Hindlimb muscle (tissue), 1 donor: Measurements from ENCODE around the gene PDE9A. TPM values are rescaled to one million over a fixed set of nuclear protein-coding genes. Genes with fewer than 3 reads are reported as not detected.
"Not testable (repeated sequence)": the region's sequence is repeated elsewhere in the genome, so short reads cannot be mapped to it uniquely, and the experiment has no call there.

Source experiments
- DNase-seq: peaks from one replicate; pipeline ENCODE4 v3.0.0-alpha.2; 2013
- polyA plus RNA-seq: library from polyadenylated mRNA; unstranded; fragments of 120-200 nt; gene quantifications from one replicate; pipeline ENCODE4 v1.2.1, GENCODE V29; 2013; ENCODE audit not compliant: insufficient read length

Gene PDE9A
- polyA plus RNA-seq, 1 donor = 7.5 TPM

DNA sequence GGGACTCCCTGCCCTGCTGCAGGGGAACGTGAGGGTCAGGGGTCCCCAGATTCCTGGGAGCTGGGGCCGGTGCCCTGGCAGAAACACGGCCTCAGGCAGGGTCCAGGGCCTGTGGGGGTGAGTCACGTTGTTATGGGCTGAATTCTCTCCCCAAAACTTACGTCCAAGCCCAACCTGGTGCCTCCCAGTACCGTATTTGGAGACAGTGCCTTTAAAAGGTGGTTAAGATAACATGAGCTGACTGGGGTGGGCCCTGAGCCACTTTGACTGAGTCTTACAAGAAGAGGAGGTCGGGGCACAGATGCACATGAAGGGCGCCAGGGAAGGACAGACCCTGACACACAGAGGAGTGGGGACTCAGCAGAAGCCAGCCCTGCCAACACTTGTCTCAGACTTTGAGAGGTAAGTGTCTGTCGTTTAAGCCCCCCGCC lies 126.0 kb downstream of the PDE9A start:
- DNase-seq = no peak

DNA sequence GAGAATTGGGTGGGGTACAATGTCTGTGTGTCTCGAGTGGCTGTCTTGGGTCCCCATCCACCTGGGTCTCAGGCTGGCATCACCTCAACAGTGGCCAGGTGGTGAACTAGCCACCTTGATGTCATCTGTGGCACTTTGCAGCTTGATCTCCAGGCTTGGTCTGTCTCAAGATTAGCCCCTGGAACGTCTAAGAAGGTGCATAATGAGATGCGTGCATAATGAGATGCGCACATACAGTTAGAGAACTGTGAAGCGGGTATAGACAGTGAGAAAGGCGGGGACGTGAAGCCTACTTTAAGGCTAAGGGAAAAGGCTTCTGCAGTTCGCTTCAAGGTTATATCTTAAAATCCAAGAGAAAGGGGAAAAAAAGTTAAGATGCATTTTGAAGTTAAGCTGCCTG lies 127.2 kb downstream of the PDE9A start:
- no peak for DNase-seq

DNA sequence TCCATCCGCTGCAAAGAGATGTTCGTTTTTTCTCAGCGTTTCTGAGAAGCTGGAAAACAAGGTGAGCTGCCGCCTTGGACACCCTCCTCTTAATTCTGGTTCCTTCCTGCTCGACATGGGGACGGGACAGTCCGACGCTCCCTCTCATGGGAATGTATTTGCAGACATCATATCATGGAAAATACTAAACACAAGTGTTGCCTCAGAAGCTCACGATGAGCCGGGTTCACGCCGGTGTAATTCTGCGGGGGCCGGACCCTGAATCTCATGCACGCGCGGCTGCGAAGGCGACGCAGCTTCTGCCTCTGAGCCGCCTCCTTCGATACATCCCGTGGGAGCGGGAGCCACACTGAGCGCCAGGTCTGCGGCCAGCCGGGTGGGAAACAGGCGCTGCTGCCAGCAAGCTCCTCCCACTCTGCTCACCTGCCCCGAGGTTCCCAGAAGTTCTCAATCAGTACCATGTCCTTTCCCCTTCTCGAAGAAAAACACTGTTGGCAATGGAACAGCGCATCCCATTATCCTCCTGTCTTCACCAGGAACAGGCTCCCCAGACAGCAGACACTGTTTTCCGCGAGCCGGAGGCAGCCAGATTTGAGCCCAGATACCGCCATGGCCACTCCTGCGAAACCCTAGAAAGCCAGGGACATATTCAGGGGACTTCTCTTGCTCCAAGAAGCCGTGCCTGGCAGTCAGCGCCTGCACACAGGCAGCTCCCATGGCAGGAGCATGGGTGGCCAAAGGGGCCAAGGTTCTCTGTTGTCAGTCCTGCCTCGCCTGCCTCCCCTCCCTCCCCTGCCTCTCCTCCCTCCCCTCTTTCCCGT lies 127.9 kb downstream of the PDE9A start:
- peak; percentile 36 for DNase-seq

DNA sequence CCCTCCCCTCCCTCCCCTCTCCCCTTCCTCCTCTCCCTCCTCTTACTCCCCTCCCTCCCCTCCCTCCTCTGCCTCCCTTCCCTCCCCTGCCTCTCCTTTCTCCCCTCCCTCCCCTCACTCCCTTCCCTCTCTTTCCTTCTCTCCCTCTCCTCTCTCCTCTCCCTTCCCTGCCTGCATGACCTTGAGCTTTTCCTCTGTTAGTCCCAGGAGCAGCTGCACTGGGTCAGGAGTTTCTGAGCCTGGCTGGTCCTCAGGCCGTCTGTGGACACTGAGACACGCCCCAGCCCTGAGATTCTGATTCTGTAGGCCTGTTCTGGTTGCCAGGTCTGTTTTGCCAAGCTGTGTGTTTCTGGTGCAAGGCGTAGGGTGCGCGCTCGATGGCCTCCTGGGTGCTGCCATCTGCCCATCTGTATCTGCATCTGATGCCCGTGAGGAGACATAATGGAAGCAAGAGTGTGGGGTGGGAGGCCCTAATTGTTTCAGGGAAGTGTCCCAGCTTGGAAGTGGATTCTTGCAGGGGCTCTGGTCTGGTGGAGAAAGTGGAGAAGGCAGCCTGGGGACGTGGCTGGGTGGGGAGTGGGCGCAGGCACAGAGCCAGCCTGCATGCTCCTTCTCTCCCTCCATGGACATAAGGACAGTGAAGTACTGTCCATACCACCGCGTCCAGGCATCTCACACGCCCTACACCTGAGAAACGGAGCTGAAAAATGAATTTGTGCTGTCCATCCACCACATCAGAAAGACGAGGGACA lies 128.7 kb downstream of the PDE9A start:
- DNase-seq = peak; percentile 34

DNA sequence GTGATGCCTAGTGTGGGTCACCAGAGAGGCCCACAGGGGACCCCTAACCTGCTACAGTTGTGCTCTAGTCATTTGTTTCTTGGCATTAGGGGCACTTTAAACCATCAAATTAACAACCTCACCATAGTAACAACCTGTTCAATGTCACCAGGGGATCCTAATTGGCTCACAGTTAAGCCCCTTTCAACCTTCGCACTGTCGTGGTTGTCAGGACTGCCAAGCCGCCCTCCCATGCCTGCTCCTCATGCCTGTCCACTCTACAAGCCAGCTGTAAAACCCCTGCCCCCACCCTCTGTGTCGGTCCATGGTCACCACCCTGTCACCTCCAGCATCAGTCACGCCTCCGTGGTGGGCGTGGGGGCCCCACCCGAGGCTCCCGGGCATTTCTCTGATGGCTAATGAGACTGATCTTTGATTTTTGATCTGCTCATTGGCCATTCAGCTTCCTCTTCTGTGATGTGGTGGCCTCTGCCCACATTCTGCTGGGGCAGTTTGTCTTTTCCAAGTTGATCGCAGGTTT lies 129.4 kb downstream of the PDE9A start:
- no peak for DNase-seq

DNA sequence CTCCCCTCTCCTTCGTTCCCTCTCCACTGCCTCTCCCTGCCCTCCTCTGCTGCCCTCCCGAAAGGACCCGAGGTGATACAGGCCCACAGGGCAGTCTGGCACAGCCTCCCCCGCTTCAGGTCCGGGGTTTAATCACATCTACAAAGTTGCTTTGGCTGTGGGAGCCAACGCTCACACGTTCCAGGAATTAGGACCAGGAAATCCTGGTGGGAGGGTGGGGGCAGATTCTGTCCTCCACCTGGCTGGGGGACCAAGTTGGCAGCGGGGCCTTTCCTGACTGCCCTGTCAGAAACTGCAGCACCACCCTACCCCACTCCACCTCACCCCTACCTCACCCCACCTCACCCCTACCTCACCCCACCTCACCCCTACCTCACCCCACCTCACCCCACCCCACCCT lies 130.9 kb downstream of the PDE9A start:
- DNase-seq = no peak

DNA sequence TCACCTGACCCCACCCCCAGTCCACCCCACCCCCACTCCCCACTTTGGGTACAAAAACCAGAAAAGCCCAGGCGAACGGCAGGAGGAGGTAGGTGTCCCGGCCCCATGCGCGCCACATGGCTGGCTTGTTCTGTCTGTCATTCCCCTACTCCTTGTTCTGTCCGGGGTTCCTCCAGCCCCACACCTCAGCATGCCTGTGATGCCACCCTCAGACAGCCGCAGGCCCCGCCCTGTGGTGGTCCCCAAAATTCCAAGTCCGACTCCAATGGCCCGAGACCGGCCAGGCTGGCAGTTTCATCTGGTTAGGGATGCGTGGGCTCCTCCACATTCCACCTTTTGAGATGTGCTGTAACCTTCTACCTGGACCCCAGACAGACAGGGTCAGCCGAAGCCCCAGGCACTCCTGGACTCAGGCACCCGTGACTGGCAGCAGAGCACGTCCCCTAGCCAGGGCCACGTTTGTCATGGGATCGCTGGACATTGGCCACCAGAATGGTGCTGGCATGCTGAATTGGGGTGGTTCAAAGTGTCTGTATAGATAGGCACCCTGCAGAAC lies 131.6 kb downstream of the PDE9A start:
- no peak for DNase-seq

DNA sequence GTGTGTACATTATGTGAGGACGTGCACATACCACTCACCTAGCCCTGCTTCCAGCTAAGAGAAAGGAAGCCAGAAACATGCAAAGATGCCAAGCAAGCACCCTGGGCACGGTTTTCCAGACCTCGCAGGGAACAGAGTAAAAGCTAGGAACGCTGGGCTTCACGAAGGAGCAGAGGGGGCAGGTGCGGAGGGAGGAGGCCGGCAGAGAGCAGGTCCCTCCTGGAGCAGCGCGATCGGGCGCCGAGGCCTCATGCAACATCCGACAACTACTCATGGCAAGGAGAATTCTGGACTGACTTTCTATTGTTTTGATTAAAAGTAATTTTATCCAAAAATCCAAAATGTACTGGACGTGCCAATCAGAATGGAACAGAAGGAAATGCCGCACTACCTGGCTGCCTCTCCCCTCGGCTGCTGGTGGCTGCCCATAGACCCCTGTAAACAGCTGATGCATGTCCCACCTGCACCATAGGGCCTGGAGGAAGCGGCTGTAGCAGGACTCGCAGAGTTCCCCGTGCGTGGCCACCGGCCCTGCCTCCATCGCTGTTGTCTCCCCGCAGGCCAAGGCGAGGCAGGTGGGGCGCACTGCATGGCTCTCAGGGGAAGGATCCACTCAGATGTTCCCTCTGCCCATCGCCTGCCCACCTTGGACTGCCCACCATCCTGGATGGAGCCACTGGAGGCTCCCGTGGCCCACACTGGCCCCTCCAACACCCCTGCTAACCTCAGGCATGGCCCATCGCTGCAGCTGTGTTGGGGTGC lies 132.4 kb downstream of the PDE9A start:
- DNase-seq = no peak

DNA sequence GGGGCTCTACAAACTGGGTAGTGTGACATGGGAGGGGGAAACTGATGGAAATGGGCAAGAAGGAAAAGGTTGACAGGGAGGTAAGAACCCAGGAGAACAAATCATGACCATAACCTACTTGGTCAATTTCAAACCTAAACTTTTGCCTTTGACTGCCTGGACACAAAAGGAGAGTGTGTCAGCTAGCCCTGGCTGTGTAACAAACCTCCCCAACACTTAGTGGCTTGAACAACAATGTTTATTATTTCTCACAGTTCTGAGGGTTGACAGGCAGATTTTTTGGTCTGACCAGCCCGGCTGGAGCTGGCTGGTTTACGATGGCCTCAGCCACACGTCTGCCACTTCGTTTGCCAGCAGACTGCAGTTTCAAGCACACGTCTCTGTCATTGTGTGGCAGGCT lies 133.5 kb downstream of the PDE9A start:
- no peak for DNase-seq

DNA sequence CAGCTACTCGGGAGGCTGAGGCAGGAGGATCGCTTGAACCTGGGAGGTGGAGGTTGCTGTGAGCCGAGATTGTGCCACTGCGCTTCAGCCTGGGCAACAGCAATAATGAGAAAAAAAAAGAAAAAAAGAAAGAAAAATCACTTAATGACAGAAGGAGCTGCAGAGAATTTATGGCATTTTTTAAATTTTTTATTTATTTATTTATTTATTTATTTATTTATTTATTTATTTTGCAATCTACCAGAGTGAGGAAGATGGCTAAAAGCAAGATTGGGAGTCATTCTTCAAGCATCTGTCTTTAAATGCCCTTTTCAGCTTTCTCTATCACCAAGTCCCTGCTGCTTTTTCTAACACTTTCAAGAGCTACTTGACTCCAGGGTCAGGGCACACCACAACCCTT lies 134.2 kb downstream of the PDE9A start:
- no peak for DNase-seq

DNA sequence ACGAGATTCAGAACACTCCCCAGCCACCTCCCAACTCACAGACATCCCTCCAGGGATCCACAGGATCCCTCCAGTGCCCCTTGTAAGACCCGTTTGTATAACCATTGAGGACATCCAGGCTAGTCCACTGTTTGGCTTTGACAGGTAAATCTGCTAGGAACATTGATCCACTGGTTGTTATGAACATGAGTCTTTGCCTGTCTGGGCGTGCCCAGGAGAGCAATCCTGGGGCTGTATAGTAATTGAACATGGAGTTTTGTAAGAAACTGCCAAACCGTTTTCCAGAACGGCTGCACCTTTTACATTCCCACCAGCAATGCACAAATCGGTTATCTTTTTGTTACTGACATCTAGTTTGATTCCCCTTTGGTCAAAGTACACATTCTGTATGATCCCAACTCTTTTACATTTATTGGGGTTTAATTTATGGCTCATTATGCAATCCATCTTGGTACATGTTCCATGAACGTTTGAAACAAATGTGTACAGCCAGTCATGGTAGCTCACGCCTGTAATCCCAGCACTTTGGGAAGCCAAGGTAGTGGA lies 137.2 kb downstream of the PDE9A start:
- DNase-seq = no peak

DNA sequence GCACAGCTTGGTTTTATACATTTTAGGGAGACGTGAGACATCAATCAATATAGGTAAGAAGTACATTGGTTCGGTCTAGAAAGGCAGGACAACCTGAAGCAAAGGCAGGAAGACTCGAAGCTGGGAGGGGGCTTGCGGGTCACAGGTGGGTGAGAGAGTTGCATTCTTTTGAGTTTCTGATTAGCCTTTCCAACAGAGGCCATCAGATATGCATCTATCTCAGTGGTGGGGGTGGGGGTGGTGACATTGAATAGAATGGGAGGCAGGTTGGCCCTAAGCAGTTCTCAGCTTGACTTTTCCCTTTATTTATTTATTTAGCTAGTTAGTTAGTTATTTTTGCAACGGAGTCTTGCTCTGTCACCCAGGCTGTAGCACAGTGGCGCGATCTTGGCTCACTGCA lies 140.4 kb downstream of the PDE9A start:
- DNase-seq = no peak

DNA sequence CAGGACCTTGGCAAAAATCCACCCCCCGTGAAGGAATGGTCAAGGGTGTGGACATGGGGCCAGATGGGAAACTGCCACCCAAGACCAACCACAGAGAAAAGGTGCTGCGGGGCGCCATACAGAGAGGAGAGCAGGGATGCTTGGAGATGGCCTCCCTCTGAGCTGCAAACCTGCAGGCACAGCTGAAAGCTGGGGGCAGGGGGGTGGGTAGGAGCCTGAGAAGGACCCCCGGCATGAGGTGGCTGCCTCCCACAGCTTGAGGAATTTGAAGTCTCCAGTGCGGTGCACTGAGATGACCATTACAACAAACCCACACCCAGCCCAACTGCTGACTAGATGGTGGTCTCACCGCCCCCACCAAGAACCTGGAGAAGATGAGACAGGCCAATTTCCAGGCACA lies 141.1 kb downstream of the PDE9A start:
- no peak for DNase-seq

DNA sequence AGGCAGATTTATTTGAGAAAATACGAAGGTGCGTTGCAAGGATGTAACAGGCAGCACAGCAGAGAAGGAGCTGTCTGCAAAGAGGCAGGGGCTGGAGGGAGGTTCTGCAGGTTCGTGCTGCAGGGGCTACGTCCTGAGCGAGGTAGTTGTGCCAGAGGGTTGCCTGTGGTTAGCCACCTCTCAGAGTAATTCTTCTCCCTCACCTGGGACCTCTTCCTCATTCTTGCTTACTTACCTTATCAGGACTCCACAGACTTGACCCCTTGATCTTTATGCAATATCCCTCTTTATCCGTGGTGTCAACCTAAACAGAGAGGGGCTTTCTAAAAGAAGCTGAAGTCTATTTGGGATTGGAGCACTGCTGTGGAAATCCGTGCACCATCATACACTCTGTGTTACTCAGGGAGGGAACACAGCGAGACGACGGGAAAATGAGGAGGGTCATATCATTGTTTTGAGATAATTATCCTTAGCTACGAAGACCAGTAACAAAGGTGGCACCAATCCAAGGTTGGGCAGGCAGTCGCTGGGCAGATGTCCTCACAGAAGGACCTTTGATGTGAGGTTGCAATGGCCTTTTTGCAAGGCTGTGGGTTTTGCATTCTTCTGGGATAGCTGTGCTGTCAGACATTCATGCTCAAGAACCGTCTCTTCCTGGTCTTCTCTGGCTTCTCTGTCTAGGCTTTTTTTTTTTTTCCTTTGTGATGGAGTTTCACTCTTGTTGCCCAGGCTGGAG lies 143.1 kb downstream of the PDE9A start:
- no peak for DNase-seq

DNA sequence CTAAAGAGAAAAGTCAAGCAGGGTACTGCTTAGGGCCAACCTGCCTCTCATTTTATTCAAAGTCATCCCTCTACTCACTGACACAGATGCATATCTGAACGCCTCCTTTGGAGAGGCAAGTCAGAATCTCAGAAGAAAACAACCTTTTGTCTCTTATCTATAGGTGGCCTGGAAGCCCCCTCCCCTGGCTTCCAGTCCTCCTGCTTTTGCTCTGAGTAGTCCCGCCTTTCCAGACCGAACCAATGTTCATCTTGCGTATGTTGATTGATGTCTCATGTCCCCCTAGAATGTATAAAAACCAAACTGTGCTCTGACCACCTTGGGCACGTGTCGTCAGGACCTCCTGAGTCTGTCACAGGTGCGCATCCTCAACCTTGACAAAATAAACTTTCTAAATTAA lies 144.1 kb downstream of the PDE9A start:
- DNase-seq = no peak

DNA sequence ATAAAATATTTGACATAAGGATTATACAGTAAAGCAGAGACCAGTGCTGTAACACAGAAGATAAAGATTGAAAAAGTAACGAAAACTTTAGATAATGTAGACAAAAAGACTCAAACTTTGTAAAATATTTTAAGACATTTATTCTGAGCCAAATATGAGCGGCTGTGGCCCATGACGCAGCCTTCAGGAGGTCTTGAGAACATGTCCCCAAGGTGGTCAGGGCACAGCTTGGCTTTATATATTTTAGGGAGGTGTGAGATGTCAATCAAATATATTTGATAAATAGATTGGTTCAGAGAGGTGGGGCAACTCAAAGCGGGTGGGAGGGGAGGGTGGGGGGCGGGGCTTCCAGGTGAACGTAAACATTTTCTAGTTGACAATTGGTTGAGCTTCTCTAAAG lies 144.7 kb downstream of the PDE9A start:
- no peak for DNase-seq

DNA sequence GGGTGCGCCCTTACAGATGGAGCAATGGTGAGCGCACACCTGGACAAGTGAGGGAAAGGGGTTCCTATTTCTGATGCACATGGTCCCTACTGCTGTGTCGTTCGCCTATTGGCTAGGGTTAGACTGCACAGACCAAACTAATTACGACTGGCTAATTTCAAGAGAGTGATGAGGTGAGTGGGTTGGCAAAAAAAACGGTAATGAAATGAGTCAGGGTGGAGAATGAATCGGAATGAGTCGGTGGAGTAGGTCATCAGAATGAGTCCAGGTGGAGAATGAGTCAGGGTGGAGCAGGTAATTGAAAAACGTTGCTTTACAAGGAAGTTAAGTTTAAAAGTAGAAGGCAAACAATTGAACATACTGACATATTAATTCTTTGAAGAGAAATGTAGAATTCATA lies 146.1 kb downstream of the PDE9A start:
- no peak for DNase-seq

DNA sequence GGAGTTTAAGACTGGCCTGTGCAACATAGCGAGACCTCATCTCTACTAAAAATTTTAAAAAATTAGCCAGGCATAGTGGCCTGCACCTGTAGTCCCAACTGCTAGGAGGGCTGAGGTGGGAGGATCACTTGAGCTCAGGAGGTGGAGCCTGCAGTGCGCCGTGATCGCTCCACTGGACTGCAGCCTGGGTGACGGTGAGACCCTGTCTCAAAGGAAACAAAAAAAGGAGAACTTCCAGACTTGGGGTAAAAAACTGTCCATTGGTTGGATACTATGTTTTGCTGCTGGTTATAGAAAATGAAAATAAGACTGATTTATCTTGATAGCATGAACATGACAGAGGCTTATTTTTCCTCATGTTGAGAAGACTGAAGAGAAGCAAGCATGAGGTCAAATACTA lies 146.5 kb downstream of the PDE9A start:
- DNase-seq = no peak

DNA sequence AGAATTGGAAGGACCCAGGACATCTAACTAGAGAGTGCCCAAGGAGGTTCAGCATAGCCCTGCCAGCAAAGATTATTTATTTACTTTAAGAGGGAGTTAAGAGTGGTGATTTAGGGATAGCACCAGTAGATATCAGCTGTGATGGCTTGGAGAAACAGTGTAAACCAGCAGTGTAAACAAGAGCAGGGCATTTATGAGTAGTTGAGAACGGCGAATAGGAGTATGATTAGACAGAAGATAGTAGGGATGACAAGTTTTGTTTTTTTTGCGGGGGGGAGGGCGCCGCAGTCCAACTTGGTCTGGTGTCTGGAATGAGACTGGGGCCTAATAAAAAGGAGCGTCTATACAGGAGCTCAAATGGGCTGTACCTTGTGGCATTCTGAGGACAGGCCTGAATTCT lies 148.2 kb downstream of the PDE9A start:
- not testable (repeated sequence) for DNase-seq

DNA sequence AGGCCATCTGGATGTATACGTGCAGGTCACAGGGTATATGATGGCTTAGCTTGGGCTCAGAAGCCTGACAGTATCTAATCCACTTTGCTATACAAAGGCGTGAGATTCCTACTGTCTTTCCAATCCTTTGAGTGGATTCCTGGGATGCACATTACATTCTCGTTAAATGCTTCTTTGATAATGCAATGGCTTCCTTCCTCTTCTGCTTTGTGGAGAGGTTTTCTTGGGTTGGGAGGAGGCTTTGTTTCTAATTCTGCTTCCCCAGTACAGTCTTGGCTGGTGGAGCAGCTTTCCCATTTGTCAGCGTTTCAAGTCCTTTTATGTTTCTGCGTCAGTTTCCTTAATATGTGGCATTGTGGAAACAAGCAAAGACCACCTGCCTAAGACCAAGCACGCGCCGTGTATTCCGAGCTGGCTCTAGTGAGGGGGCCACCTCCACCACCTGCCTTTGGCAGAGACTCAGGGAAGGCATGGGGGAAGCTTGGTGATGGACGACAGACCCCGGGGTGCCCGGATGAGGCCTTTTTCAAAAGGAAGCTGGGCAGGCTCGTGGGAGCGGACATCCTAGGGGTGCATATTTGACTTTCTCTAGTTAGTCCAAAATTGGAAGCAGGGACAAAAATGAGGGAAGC lies 153.2 kb downstream of the PDE9A start:
- DNase-seq = no peak

DNA sequence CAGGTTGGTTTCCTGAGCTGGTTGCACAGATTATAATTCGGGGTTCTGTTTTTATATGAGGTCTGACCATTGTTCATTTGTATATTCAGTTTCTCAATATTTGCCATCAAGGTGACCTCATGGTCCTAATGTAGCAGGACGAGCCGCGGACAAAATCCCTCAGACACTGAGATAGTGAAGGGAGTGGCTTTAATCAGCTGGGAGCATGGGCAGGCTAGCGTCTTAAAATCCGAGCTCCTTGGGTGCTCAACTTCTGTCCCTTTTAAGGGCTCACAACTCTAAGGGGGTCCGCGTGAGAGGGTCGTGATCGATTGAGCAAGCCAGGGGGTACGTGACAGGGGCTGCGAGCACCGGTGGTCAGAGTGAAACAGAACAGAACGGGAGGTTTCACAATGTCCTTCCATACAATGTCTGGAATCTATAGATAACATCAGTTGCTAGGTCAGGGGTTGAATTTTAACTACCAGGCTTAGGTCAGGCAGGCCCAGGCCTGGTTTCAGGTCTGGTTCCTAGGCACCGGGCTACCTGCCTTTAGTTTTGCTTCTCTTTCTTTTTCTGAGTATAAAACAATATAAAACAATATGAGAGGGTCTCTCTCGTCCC lies 154.0 kb downstream of the PDE9A start:
- DNase-seq = not testable (repeated sequence)
